Femur (tissue), 1 donor: Measurements from ENCODE around the gene PTCH2.
"Not testable (repeated sequence)": the region's sequence is repeated elsewhere in the genome, so short reads cannot be mapped to it uniquely, and the experiment has no call there.

Experiments
- DNase-seq: peaks from one replicate; pipeline ENCODE4 v3.0.0-alpha.2; 2017

Gene PTCH2

GRCh38 chr1:44842862-44843655, at the start of gene PTCH2:
Gene PTCH2 (minus strand): TSS chr1:44843253. CDS start chr1:44842932, 321 bp downstream.
- DNase-seq: peak; percentile 90

GRCh38 chr1:44890007-44890406, 47.0 kb upstream of the PTCH2 start:
- no peak for DNase-seq

- no peak for DNase-seq
These were observed 42.4 kb upstream of the PTCH2 start for GRCh38 chr1:44885406-44885805.

GRCh38 chr1:44884746-44885145, 41.7 kb upstream of the PTCH2 start:
- peak; percentile 73 for DNase-seq

GRCh38 chr1:44881011-44881632, 38.1 kb upstream of the PTCH2 start:
- DNase-seq: no peak

GRCh38 chr1:44874155-44874554, 31.1 kb upstream of the PTCH2 start:
- no peak for DNase-seq

- no peak for DNase-seq
These were observed 27.0 kb upstream of the PTCH2 start for GRCh38 chr1:44870096-44870495.

GRCh38 chr1:44867801-44868200, 24.7 kb upstream of the PTCH2 start:
- no peak for DNase-seq

GRCh38 chr1:44862829-44863401, 19.9 kb upstream of the PTCH2 start:
- no peak for DNase-seq

- DNase-seq: no peak
These were observed 17.9 kb upstream of the PTCH2 start for GRCh38 chr1:44860891-44861425.

GRCh38 chr1:44860331-44860730, 17.3 kb upstream of the PTCH2 start:
- DNase-seq: no peak

- no peak for DNase-seq
These were observed 14.4 kb upstream of the PTCH2 start for GRCh38 chr1:44857446-44857845.

GRCh38 chr1:44855742-44856141, 12.7 kb upstream of the PTCH2 start:
- no peak for DNase-seq

GRCh38 chr1:44854970-44855369, 11.9 kb upstream of the PTCH2 start:
- no peak for DNase-seq

GRCh38 chr1:44853201-44853600, 10.1 kb upstream of the PTCH2 start:
- DNase-seq: no peak

GRCh38 chr1:44851308-44851707, 8.3 kb upstream of the PTCH2 start:
- no peak for DNase-seq

- no peak for DNase-seq
These were observed 6.6 kb upstream of the PTCH2 start for GRCh38 chr1:44849575-44850132.

GRCh38 chr1:44848456-44849181, 5.6 kb upstream of the PTCH2 start:
- no peak for DNase-seq

GRCh38 chr1:44847845-44848244, 4.8 kb upstream of the PTCH2 start:
- no peak for DNase-seq

- DNase-seq: no peak
These were observed 3.9 kb upstream of the PTCH2 start for GRCh38 chr1:44846985-44847384.

GRCh38 chr1:44842486-44842861, 579 bp downstream of the PTCH2 start:
- DNase-seq: peak; percentile 31

GRCh38 chr1:44839576-44839975, 3.5 kb downstream of the PTCH2 start:
- DNase-seq: peak; percentile 69

GRCh38 chr1:44838294-44838693, 4.8 kb downstream of the PTCH2 start:
- not testable (repeated sequence) for DNase-seq
